K562 (cell line): Measurements from ENCODE around the gene CLIC1. TPM values are rescaled to one million over a fixed set of nuclear protein-coding genes. Genes with fewer than 3 reads are reported as not detected.
A peak's percentile ranks its signal among the peaks of the same experiment; 100 is the strongest.

ENCODE experiments used
- ERF ChIP-seq: fragments of 450-650 bp; formaldehyde crosslinking; IDR thresholded peaks from 2 replicates; pipeline ENCODE4 v1.4.0; 2020; ENCODE audit warnings: mild to moderate bottlenecking, mixed read lengths
- FOXA3 ChIP-seq, 2 experiments: fragments of 450-650 bp in 1 of 2; sonication (generic) in 1 of 2; formaldehyde crosslinking; IDR thresholded peaks in 1 of 2; conservative IDR thresholded peaks in 1 of 2; 2 replicates each; pipeline versions ENCODE4 v1.4.0 to v1.8.0; 2020 to 2022; ENCODE audit warnings: mild to moderate bottlenecking in 2 of 2, missing genetic modification reagents in 1 of 2
- HDAC2 ChIP-seq: fragments of 450-650 bp; IDR thresholded peaks from 2 replicates; pipeline ENCODE4 v1.6.1; 2016; ENCODE audit warnings: mild to moderate bottlenecking
- HDAC6 ChIP-seq: IDR thresholded peaks from 2 replicates; pipeline ENCODE4 v1.6.1; 2012; ENCODE audit warnings: low read depth, mild to moderate bottlenecking, control low read depth, inconsistent platforms, low read length, moderate library complexity
- JUN ChIP-seq, 2 experiments: sonication (generic) in 1 of 2; formaldehyde crosslinking in 1 of 2; IDR thresholded peaks; 2 replicates each; pipeline versions ENCODE4 v1.6.1 to v1.8.0; 2012 to 2022; ENCODE audit warnings: borderline replicate concordance in 2 of 2, mild to moderate bottlenecking in 2 of 2, improper control_type of control experiment in 1 of 2, low read depth in 1 of 2, low read length in 1 of 2, missing genetic modification reagents in 1 of 2
- SMARCB1 ChIP-seq: IDR thresholded peaks from 2 replicates; pipeline ENCODE4 v1.6.1; 2011; ENCODE audit warnings: improper control_type of control experiment, low read depth; ENCODE audit not compliant: insufficient read length
- SNRNP70 ChIP-seq: fragments of 200-400 bp; formaldehyde crosslinking; optimal IDR thresholded peaks from 2 replicates; pipeline ENCODE3; 2017; ENCODE audit warnings: low read depth, low read length
- SRSF9 ChIP-seq: fragments of 200-400 bp; formaldehyde crosslinking; IDR thresholded peaks from 2 replicates; pipeline ENCODE4 v1.6.1; 2017; ENCODE audit warnings: low read depth, low read length, borderline replicate concordance
- TGIF2 ChIP-seq: sonication (generic); formaldehyde crosslinking; IDR thresholded peaks from 2 replicates; pipeline ENCODE4 v1.8.1; 2022; ENCODE audit warnings: mild to moderate bottlenecking, missing genetic modification reagents, moderate library complexity
- U2AF2 ChIP-seq: fragments of 200-400 bp; formaldehyde crosslinking; optimal IDR thresholded peaks from 2 replicates; pipeline ENCODE3; 2017; ENCODE audit warnings: low read depth, mild to moderate bottlenecking, low read length
- ZNF134 ChIP-seq: fragments of 250-450 bp; sonication (Bioruptor Pico); conservative IDR thresholded peaks from 2 replicates; pipeline ENCODE4 v1.4.0; 2020
- ZNF197 ChIP-seq: fragments of 200-800 bp; sonication (Bioruptor generic); IDR thresholded peaks from 2 replicates; pipeline ENCODE4 v1.6.1; 2016; ENCODE audit warnings: low read depth, missing genetic modification characterization, missing compliant biosample characterization
- ZNF23 ChIP-seq: fragments of 250-450 bp; sonication (Bioruptor Pico); IDR thresholded peaks from 2 replicates; pipeline ENCODE4 v1.4.0; 2020; ENCODE audit warnings: mild to moderate bottlenecking
- polyA plus RNA-seq, 8 experiments: library from polyadenylated mRNA; depleted of rRNA in 4 of 8; stranded (reverse) in 5 of 8; unstranded in 3 of 8; fragments of >200 nt; fragmentation: Nextera tagmentation in 2 of 8; fragmentation: Illumina TruSeq in 1 of 8; extraction: Ambion mirVana in 2 of 8; extraction: Trizol in 1 of 8; gene quantifications; 2 replicates each; pipeline versions ENCODE4 v1.2.1 to v1.2.3, GENCODE V29; 2011 to 2014; ENCODE audit warnings: inconsistent platforms in 1 of 8, missing spikeins in 1 of 8
- total RNA-seq, 7 experiments: library from RNA; depleted of rRNA in 6 of 7; stranded (reverse); fragments of >200 nt in 6 of 7; fragmentation: Illumina TruSeq in 2 of 7; extraction: Trizol in 2 of 7; gene quantifications; 2 replicates each; pipeline versions ENCODE4 v1.2.1 to v1.2.3, GENCODE V29; 2011 to 2021; ENCODE audit warnings: low replicate concordance in 1 of 7
- TF ChIP-seq, protein P1 (sequence below): fragments of 450-650 bp; formaldehyde crosslinking; IDR thresholded peaks from 2 replicates; pipeline ENCODE4 v1.4.0; 2022; ENCODE audit warnings: missing genetic modification characterization
- TF ChIP-seq, protein P2 (sequence below), 3 experiments: fragments of 200-800 bp in 1 of 3; sonication (Bioruptor generic) in 1 of 3; sonication (generic) in 1 of 3; formaldehyde crosslinking in 1 of 3; IDR thresholded peaks; 2 replicates each; pipeline versions ENCODE4 v1.6.1 to v1.8.0; 2016 to 2022; ENCODE audit warnings: mild to moderate bottlenecking in 2 of 3, missing compliant biosample characterization in 2 of 3, missing genetic modification characterization in 2 of 3, missing genetic modification reagents in 1 of 3
- TF ChIP-seq, protein P3 (sequence below): sonication (generic); IDR thresholded peaks from 2 replicates; pipeline ENCODE4 v1.6.1; 2016
- TF ChIP-seq, protein P4 (sequence below), 3 experiments: fragments of 200-800 bp in 1 of 3; fragments of 250-450 bp in 1 of 3; fragments of 450-650 bp in 1 of 3; sonication (Bioruptor Pico) in 1 of 3; sonication (Bioruptor generic) in 1 of 3; formaldehyde crosslinking in 1 of 3; IDR thresholded peaks; 2 replicates each; pipeline versions ENCODE4 v1.6.1 to v1.8.0; 2016 to 2022; ENCODE audit warnings: mild to moderate bottlenecking in 2 of 3, missing genetic modification characterization in 2 of 3, missing compliant biosample characterization in 1 of 3, moderate library complexity in 1 of 3

Gene CLIC1
- total and polyA plus RNA-seq, 9 of the 15 experiments (the other 6 are each of a cell fraction or from before 2014, with no cell fraction given), result 1,267 to 2,419 (median 1,808) TPM

DNA sequence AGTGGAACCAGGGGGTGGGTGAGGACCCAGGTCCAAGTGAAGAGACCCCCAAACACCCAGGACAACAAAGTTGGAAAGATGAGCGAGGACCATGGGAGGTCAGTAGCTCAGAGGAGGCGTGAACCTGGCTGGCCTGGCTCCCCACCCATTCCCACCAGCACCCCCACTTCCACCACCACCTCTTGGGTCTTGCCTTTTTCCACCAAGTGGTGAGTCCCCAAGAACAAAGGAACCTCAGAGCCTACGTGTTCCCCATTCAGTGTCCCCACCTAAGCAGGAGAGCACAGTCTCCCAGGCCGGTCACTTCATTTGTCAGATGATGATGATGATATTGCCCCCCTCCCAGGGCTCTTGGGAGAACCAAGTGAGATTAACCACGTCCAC, 41.3 kb upstream of the CLIC1 start (continued):
- TF ChIP-seq, protein P1, sequence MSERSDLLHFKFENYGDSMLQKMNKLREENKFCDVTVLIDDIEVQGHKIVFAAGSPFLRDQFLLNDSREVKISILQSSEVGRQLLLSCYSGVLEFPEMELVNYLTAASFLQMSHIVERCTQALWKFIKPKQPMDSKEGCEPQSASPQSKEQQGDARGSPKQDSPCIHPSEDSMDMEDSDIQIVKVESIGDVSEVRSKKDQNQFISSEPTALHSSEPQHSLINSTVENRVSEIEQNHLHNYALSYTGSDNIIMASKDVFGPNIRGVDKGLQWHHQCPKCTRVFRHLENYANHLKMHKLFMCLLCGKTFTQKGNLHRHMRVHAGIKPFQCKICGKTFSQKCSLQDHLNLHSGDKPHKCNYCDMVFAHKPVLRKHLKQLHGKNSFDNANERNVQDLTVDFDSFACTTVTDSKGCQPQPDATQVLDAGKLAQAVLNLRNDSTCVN (CRISPR knock-in tag), result no peak
- TF ChIP-seq, protein P2, sequence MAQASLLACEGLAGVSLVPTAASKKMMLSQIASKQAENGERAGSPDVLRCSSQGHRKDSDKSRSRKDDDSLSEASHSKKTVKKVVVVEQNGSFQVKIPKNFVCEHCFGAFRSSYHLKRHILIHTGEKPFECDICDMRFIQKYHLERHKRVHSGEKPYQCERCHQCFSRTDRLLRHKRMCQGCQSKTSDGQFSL (CRISPR knock-in tag; IDR thresholded peaks at IDR 0.05), result peak; percentile 94
- TF ChIP-seq, protein P2 (tag; IDR thresholded peaks at IDR 0.05), result no peak; a peak in 1 of 4 replicates
- 0 out of 4 replicates have a peak, but pooled peaks of 1 of the 2 experiments have one; percentile 58 for TF ChIP-seq FOXA3 (CRISPR knock-in tag; conservative IDR thresholded peaks at IDR 0.05 in 1 of 2, IDR thresholded peaks at IDR 0.05 in 1 of 2)
- TF ChIP-seq, protein P3, sequence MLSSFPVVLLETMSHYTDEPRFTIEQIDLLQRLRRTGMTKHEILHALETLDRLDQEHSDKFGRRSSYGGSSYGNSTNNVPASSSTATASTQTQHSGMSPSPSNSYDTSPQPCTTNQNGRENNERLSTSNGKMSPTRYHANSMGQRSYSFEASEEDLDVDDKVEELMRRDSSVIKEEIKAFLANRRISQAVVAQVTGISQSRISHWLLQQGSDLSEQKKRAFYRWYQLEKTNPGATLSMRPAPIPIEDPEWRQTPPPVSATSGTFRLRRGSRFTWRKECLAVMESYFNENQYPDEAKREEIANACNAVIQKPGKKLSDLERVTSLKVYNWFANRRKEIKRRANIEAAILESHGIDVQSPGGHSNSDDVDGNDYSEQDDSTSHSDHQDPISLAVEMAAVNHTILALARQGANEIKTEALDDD, result no peak
- TF ChIP-seq HDAC2, result no peak
- TF ChIP-seq, protein P4, sequence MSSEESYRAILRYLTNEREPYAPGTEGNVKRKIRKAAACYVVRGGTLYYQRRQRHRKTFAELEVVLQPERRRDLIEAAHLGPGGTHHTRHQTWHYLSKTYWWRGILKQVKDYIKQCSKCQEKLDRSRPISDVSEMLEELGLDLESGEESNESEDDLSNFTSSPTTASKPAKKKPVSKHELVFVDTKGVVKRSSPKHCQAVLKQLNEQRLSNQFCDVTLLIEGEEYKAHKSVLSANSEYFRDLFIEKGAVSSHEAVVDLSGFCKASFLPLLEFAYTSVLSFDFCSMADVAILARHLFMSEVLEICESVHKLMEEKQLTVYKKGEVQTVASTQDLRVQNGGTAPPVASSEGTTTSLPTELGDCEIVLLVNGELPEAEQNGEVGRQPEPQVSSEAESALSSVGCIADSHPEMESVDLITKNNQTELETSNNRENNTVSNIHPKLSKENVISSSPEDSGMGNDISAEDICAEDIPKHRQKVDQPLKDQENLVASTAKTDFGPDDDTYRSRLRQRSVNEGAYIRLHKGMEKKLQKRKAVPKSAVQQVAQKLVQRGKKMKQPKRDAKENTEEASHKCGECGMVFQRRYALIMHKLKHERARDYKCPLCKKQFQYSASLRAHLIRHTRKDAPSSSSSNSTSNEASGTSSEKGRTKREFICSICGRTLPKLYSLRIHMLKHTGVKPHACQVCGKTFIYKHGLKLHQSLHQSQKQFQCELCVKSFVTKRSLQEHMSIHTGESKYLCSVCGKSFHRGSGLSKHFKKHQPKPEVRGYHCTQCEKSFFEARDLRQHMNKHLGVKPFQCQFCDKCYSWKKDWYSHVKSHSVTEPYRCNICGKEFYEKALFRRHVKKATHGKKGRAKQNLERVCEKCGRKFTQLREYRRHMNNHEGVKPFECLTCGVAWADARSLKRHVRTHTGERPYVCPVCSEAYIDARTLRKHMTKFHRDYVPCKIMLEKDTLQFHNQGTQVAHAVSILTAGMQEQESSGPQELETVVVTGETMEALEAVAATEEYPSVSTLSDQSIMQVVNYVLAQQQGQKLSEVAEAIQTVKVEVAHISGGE (CRISPR knock-in tag; IDR thresholded peaks at IDR 0.05), result 0 out of 6 replicates have a peak, but pooled peaks of 1 of the 3 experiments have one; percentile 5
- no peak for TF ChIP-seq TGIF2 (CRISPR knock-in tag)
- no peak for TF ChIP-seq HDAC6
- no peak; the same call in 1 of the 2 replicates for TF ChIP-seq ZNF134 (CRISPR knock-in tag)
- no peak for TF ChIP-seq ERF (CRISPR knock-in tag)
- TF ChIP-seq SMARCB1, result no peak
- peak; percentile 2 for TF ChIP-seq SNRNP70
- TF ChIP-seq SRSF9, result no peak
- no peak for TF ChIP-seq ZNF23 (CRISPR knock-in tag)
- TF ChIP-seq JUN (IDR thresholded peaks at IDR 0.05; ENCODE audit: borderline replicate concordance, low read depth, low read length), result no peak
- TF ChIP-seq JUN (CRISPR knock-in tag; IDR thresholded peaks at IDR 0.05; ENCODE audit: borderline replicate concordance), result no peak
- TF ChIP-seq U2AF2, result no peak
- TF ChIP-seq ZNF197 (CRISPR knock-in tag), result 0 out of 2 replicates have a peak, but pooled peaks have one; percentile 6
